ENCODE measurements around the gene SMIM38. TPM values are rescaled to one million over a fixed set of nuclear protein-coding genes. Genes with fewer than 3 reads are reported as not detected.

The SMIM38 gene
- total and polyA plus RNA-seq, 9 of the 15 experiments (the other 6 are each of a cell fraction or from before 2014, with no cell fraction given), result 0.07 to 1.2 (median 0.21) TPM; not detected in 2

DNA sequence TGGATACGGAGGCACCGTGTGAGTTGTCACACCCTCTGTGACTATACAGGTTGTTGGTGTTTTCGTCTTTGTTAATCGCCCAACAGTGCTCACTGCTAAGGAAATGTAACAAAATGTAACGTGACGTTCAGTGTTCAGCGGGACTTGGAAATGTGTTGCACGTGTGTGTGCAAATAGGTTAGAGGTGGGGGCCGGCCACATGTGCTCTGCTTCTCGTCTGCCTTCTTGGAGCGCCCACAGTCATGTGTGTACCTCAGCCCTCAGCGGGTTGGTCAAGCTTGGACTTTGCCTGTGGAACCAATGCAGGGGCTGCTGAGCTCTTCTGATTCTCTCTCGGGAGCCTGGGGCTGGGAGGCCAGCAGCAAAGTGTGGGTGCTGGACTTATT lies 7.4 kb upstream of the SMIM38 start (continued):
- TF ChIP-seq, protein P1, sequence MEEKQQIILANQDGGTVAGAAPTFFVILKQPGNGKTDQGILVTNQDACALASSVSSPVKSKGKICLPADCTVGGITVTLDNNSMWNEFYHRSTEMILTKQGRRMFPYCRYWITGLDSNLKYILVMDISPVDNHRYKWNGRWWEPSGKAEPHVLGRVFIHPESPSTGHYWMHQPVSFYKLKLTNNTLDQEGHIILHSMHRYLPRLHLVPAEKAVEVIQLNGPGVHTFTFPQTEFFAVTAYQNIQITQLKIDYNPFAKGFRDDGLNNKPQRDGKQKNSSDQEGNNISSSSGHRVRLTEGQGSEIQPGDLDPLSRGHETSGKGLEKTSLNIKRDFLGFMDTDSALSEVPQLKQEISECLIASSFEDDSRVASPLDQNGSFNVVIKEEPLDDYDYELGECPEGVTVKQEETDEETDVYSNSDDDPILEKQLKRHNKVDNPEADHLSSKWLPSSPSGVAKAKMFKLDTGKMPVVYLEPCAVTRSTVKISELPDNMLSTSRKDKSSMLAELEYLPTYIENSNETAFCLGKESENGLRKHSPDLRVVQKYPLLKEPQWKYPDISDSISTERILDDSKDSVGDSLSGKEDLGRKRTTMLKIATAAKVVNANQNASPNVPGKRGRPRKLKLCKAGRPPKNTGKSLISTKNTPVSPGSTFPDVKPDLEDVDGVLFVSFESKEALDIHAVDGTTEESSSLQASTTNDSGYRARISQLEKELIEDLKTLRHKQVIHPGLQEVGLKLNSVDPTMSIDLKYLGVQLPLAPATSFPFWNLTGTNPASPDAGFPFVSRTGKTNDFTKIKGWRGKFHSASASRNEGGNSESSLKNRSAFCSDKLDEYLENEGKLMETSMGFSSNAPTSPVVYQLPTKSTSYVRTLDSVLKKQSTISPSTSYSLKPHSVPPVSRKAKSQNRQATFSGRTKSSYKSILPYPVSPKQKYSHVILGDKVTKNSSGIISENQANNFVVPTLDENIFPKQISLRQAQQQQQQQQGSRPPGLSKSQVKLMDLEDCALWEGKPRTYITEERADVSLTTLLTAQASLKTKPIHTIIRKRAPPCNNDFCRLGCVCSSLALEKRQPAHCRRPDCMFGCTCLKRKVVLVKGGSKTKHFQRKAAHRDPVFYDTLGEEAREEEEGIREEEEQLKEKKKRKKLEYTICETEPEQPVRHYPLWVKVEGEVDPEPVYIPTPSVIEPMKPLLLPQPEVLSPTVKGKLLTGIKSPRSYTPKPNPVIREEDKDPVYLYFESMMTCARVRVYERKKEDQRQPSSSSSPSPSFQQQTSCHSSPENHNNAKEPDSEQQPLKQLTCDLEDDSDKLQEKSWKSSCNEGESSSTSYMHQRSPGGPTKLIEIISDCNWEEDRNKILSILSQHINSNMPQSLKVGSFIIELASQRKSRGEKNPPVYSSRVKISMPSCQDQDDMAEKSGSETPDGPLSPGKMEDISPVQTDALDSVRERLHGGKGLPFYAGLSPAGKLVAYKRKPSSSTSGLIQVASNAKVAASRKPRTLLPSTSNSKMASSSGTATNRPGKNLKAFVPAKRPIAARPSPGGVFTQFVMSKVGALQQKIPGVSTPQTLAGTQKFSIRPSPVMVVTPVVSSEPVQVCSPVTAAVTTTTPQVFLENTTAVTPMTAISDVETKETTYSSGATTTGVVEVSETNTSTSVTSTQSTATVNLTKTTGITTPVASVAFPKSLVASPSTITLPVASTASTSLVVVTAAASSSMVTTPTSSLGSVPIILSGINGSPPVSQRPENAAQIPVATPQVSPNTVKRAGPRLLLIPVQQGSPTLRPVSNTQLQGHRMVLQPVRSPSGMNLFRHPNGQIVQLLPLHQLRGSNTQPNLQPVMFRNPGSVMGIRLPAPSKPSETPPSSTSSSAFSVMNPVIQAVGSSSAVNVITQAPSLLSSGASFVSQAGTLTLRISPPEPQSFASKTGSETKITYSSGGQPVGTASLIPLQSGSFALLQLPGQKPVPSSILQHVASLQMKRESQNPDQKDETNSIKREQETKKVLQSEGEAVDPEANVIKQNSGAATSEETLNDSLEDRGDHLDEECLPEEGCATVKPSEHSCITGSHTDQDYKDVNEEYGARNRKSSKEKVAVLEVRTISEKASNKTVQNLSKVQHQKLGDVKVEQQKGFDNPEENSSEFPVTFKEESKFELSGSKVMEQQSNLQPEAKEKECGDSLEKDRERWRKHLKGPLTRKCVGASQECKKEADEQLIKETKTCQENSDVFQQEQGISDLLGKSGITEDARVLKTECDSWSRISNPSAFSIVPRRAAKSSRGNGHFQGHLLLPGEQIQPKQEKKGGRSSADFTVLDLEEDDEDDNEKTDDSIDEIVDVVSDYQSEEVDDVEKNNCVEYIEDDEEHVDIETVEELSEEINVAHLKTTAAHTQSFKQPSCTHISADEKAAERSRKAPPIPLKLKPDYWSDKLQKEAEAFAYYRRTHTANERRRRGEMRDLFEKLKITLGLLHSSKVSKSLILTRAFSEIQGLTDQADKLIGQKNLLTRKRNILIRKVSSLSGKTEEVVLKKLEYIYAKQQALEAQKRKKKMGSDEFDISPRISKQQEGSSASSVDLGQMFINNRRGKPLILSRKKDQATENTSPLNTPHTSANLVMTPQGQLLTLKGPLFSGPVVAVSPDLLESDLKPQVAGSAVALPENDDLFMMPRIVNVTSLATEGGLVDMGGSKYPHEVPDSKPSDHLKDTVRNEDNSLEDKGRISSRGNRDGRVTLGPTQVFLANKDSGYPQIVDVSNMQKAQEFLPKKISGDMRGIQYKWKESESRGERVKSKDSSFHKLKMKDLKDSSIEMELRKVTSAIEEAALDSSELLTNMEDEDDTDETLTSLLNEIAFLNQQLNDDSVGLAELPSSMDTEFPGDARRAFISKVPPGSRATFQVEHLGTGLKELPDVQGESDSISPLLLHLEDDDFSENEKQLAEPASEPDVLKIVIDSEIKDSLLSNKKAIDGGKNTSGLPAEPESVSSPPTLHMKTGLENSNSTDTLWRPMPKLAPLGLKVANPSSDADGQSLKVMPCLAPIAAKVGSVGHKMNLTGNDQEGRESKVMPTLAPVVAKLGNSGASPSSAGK (IDR thresholded peaks at IDR 0.05), result 0 out of 2 replicates have a peak, but pooled peaks have one; percentile 9
- no peak for TF ChIP-seq PRPF4 (IDR thresholded peaks at IDR 0.05; ENCODE audit: insufficient read depth, low read depth, low read length, poor library complexity, severe bottlenecking)
- TF ChIP-seq, protein P2, sequence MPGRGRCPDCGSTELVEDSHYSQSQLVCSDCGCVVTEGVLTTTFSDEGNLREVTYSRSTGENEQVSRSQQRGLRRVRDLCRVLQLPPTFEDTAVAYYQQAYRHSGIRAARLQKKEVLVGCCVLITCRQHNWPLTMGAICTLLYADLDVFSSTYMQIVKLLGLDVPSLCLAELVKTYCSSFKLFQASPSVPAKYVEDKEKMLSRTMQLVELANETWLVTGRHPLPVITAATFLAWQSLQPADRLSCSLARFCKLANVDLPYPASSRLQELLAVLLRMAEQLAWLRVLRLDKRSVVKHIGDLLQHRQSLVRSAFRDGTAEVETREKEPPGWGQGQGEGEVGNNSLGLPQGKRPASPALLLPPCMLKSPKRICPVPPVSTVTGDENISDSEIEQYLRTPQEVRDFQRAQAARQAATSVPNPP (IDR thresholded peaks at IDR 0.05; ENCODE audit: borderline replicate concordance, insufficient read depth, insufficient read length), result no peak
